K562 (cell line): ENCODE results near the gene TDO2. TPM values are rescaled to one million over a fixed set of nuclear protein-coding genes. Genes with fewer than 3 reads are reported as not detected.

Experiments used
- ATAC-seq: fragments of 200-7000 bp; cut with Tn5 transposase; 3 replicates; pipeline ENCODE4 v1.9.1; 2020; ENCODE audit warnings: moderate library complexity
- BruUV-seq: library from RNA; stranded (reverse); fragments of 400-500 nt; replicated peaks from 2 replicates; lab custom pipeline; 2021; lab: Mats Ljungman, UMichigan
- CTCF ChIA-PET: fragments of 300-600 bp; formaldehyde crosslinking; extraction: SDS; loops from one replicate; lab custom pipeline; 2021; ENCODE audit warnings: low intra/inter-chr PET ratio; lab: Yijun Ruan, JAX
- POLR2A ChIA-PET: fragments of 300-600, 350-650 bp; sonication (Branson Sonifier 250); formaldehyde crosslinking; extraction: SDS; loops from one replicate; lab custom pipeline; 2021; ENCODE audit warnings: antibody characterized with exemption, inconsistent platforms; lab: Yijun Ruan, JAX
- DNase-seq, 4 experiments: peaks; one replicate each; pipeline versions ENCODE4 v3.0.0 to v3.0.0-alpha.2; 2011 to 2018; ENCODE audit warnings: low spot score in 3 of 4, mixed read lengths in 3 of 4; ENCODE audit errors: extremely low read depth in 1 of 4
- FAIRE-seq: peaks from 2 replicates; lab custom pipeline; 2011; peaks lifted over from hg19 to GRCh38; lab: Jason Lieb, UNC
- H2AFZ ChIP-seq: 2 replicates; pipeline ENCODE4 v1.6.0; 2011; ENCODE audit warnings: low read depth, low read length, control low read depth, inconsistent platforms
- H3K27ac ChIP-seq: fragments of 200-600 bp; 3 replicates; pipeline ENCODE4 v1.8.0; 2011; ENCODE audit warnings: low read depth, mild to moderate bottlenecking, control low read depth, inconsistent platforms, low read length, moderate library complexity, mixed read lengths; ENCODE audit errors: extremely low read depth
- H3K27me3 ChIP-seq, 2 experiments: fragments of 300-600 bp in 1 of 2; 2 replicates in 1 of 2; 3 replicates in 1 of 2; pipeline versions ENCODE4 v1.6.0 to v1.8.0; 2011; ENCODE audit warnings: inconsistent platforms in 2 of 2, low read length in 2 of 2, mild to moderate bottlenecking in 1 of 2, mixed read lengths in 1 of 2, moderate library complexity in 1 of 2; ENCODE audit not compliant: control insufficient read depth in 2 of 2, insufficient read depth in 2 of 2
- H3K36me3 ChIP-seq: fragments of 300-600 bp; 3 replicates; pipeline ENCODE4 v1.8.0; 2011; ENCODE audit warnings: mild to moderate bottlenecking, low read length, inconsistent platforms; ENCODE audit not compliant: control insufficient read depth, insufficient read depth
- H3K4me1 ChIP-seq, 2 experiments: fragments of 200-600 bp in 1 of 2; replicated peaks in 1 of 2; 2 replicates in 1 of 2; 3 replicates in 1 of 2; pipeline versions ENCODE4 v1.5.1 to v1.8.0; 2011; ENCODE audit warnings: inconsistent platforms in 2 of 2, low read length in 2 of 2, mild to moderate bottlenecking in 1 of 2, mixed read lengths in 1 of 2, moderate library complexity in 1 of 2; ENCODE audit not compliant: control insufficient read depth in 2 of 2, insufficient read depth in 2 of 2
- H3K4me2 ChIP-seq: 2 replicates; pipeline ENCODE4 v1.6.1; 2011; ENCODE audit warnings: low read length, control low read depth, inconsistent platforms, mixed read lengths; ENCODE audit not compliant: insufficient read depth
- H3K4me3 ChIP-seq: fragments of 200-600 bp; sonication (generic), shearing (Covaris generic); 2 replicates; pipeline ENCODE4 v1.5.1; 2016; ENCODE audit warnings: control low read depth, inconsistent platforms
- H3K79me2 ChIP-seq: fragments of 200-600 bp; 3 replicates; pipeline ENCODE4 v1.8.0; 2011; ENCODE audit warnings: low read length, inconsistent platforms; ENCODE audit not compliant: control insufficient read depth, insufficient read depth
- H3K9ac ChIP-seq, 2 experiments: 2 replicates each; pipeline versions ENCODE4 v1.6.0 to v1.6.1; 2011; ENCODE audit warnings: low read depth in 2 of 2, low read length in 2 of 2, control low read depth in 1 of 2, inconsistent platforms in 1 of 2, mild to moderate bottlenecking in 1 of 2, mixed read lengths in 1 of 2; ENCODE audit not compliant: insufficient read depth in 1 of 2
- H3K9me1 ChIP-seq: one replicate; pipeline ENCODE4 v1.6.0; 2011; ENCODE audit warnings: inconsistent platforms, mild to moderate bottlenecking, low read length, moderate library complexity; ENCODE audit not compliant: control insufficient read depth, insufficient read depth
- H3K9me3 ChIP-seq: replicated peaks from 2 replicates; pipeline ENCODE4 v1.5.1; 2011; ENCODE audit warnings: low read depth, low read length, inconsistent platforms; ENCODE audit not compliant: control insufficient read depth, insufficient read depth
- H4K20me1 ChIP-seq: replicated peaks from 2 replicates; pipeline ENCODE4 v1.6.1; 2011; ENCODE audit warnings: low read length, inconsistent platforms, mixed read lengths; ENCODE audit not compliant: control insufficient read depth, insufficient read depth
- CHD4 ChIP-seq: fragments of 200-600 bp; sonication (generic); IDR thresholded peaks from 3 replicates; pipeline ENCODE4 v1.6.1; 2012; ENCODE audit warnings: low read depth, mild to moderate bottlenecking, mixed read lengths, low read length, inconsistent platforms; ENCODE audit not compliant: insufficient read depth, insufficient replicate concordance, poor library complexity, severe bottlenecking
- CLOCK ChIP-seq: fragments of 250-450 bp; sonication (Bioruptor Pico); IDR thresholded peaks from 2 replicates; pipeline ENCODE4 v1.4.0; 2020; ENCODE audit warnings: mild to moderate bottlenecking, moderate library complexity, borderline replicate concordance
- EP400 ChIP-seq: fragments of 450-650 bp; IDR thresholded peaks from 2 replicates; pipeline ENCODE4 v1.6.1; 2017; ENCODE audit warnings: antibody characterized with exemption, mild to moderate bottlenecking, moderate library complexity
- HDAC2 ChIP-seq: fragments of 450-650 bp; IDR thresholded peaks from 2 replicates; pipeline ENCODE4 v1.6.1; 2016; ENCODE audit warnings: mild to moderate bottlenecking
- ILF3 ChIP-seq: fragments of 450-650 bp; IDR thresholded peaks from 2 replicates; pipeline ENCODE4 v1.6.1; 2018; ENCODE audit warnings: antibody characterized with exemption, mild to moderate bottlenecking, moderate library complexity, borderline replicate concordance
- MEF2D ChIP-seq: conservative IDR thresholded peaks from 2 replicates; pipeline ENCODE4 v1.6.1; 2016; ENCODE audit warnings: low read depth, missing genetic modification characterization, missing compliant biosample characterization
- RBM39 ChIP-seq: fragments of 200-400 bp; formaldehyde crosslinking; optimal IDR thresholded peaks from 2 replicates; pipeline ENCODE3; 2018; ENCODE audit warnings: low read depth, low read length
- REST ChIP-seq, 2 experiments: fragments of 450-650 bp; formaldehyde crosslinking in 1 of 2; IDR thresholded peaks; 2 replicates each; pipeline versions ENCODE4 v1.4.0 to v1.6.1; 2014 to 2020; ENCODE audit warnings: mild to moderate bottlenecking in 2 of 2, borderline replicate concordance in 1 of 2, low read depth in 1 of 2
- SMAD1 ChIP-seq: fragments of 150-350 bp; IDR thresholded peaks from 2 replicates; pipeline ENCODE4 v1.6.1; 2014; ENCODE audit warnings: low read length, low read depth; ENCODE audit not compliant: partially characterized antibody
- SMARCA4 ChIP-seq: fragments of 450-650 bp; IDR thresholded peaks from 2 replicates; pipeline ENCODE4 v1.6.1; 2016
- ZNF124 ChIP-seq: sonication (generic); formaldehyde crosslinking; IDR thresholded peaks from 2 replicates; pipeline ENCODE4 v1.8.1; 2022; ENCODE audit warnings: missing genetic modification reagents
- ZSCAN32 ChIP-seq: fragments of 450-650 bp; formaldehyde crosslinking; IDR thresholded peaks from 2 replicates; pipeline ENCODE4 v1.4.0; 2020; ENCODE audit warnings: mild to moderate bottlenecking, moderate library complexity
- WGBS: fragments of 100-300 bp; shearing (Covaris generic); methylation state at CpG from one replicate; pipeline ENCODE4 v1.1.6; 2016; ENCODE audit warnings: low coverage, mixed read lengths; ENCODE audit not compliant: insufficient coverage; ENCODE audit errors: missing lambda C conversion rate; 5-methylcytosine and 5-hydroxymethylcytosine counted together
- in situ Hi-C: fragments of 300-500 bp; cut with MboI; formaldehyde crosslinking; loops from 4 replicates; pipeline ENCODE4 v1.15.0; 2018; ENCODE audit warnings: inconsistent platforms, mixed read lengths
- intact Hi-C: fragments of 100-400 bp; cut with micrococcal nuclease; formaldehyde crosslinking; loops from 2 replicates; pipeline ENCODE4 v1.14.2; 2022
- polyA plus RNA-seq, 8 experiments: library from polyadenylated mRNA; depleted of rRNA in 4 of 8; stranded (reverse) in 5 of 8; unstranded in 3 of 8; fragments of >200 nt; fragmentation: Nextera tagmentation in 2 of 8; fragmentation: Illumina TruSeq in 1 of 8; extraction: Ambion mirVana in 2 of 8; extraction: Trizol in 1 of 8; gene quantifications; 2 replicates each; pipeline versions ENCODE4 v1.2.1 to v1.2.3, GENCODE V29; 2011 to 2014; ENCODE audit warnings: inconsistent platforms in 1 of 8, missing spikeins in 1 of 8
- total RNA-seq, 7 experiments: library from RNA; depleted of rRNA in 6 of 7; stranded (reverse); fragments of >200 nt in 6 of 7; fragmentation: Illumina TruSeq in 2 of 7; extraction: Trizol in 2 of 7; gene quantifications; 2 replicates each; pipeline versions ENCODE4 v1.2.1 to v1.2.3, GENCODE V29; 2011 to 2021; ENCODE audit warnings: low replicate concordance in 1 of 7

Gene TDO2
- total and polyA plus RNA-seq, 9 of the 15 experiments (the other 6 are each of a cell fraction or from before 2014, with no cell fraction given): 0.09 to 0.65 (median 0.22) TPM; not detected in 2

- Histone ChIP-seq H3K4me1 (no peaks in the 10 kb centered on the region), H3K27ac (no peak overlapping the region), H3K27me3 (no peaks in the 10 kb centered on the region), H3K36me3 (no peaks in the 10 kb centered on the region), H3K9me3 (no peaks in the 10 kb centered on the region), H4K20me1 (no peaks in the 10 kb centered on the region), H2AFZ (no peak overlapping the region), H3K79me2 (no peaks in the 10 kb centered on the region), H3K9me1 (no peaks in the 10 kb centered on the region), H3K4me3 (no peak overlapping the region), H3K9ac (no peak overlapping the region), H3K4me2 (no peak overlapping the region)
- POLR2A ChIA-PET: no interaction called here
- ATAC-seq (no peak), DNase-seq (no peak), FAIRE-seq (no peak)
- in situ Hi-C loops: no loop called here
- CTCF ChIA-PET: no interaction called here
- no TSS peak for BruUV-seq
- intact Hi-C loops: no loop called here
- WGBS: 0% methylated on average over 1 of the region's 1 CpG
- TF ChIP-seq SMAD1 (no peak), HDAC2 (no peak), ZSCAN32 (no peak), ILF3 (no peak), CHD4 (no peak), CLOCK (no peak), MEF2D (no peak), RBM39 (no peak), ZNF124 (no peak), REST (IDR thresholded peaks at IDR 0.05; ENCODE audit: borderline replicate concordance) (no peak), REST (CRISPR knock-in tag; IDR thresholded peaks at IDR 0.05; ENCODE audit: low read depth) (no peak), EP400 (no peak), SMARCA4 (no peak)
Measured at GRCh38 chr4:155944516-155944915, 41.0 kb downstream of the TDO2 start.
